Pancreas (tissue), 10 donors: ENCODE measurements around the gene VAV2. TPM values are rescaled to one million over a fixed set of nuclear protein-coding genes. Genes with fewer than 3 reads are reported as not detected.

Experiments used
- ATAC-seq, 4 donors: fragments of 200-7000 bp; cut with Tn5 transposase; one replicate each; pipeline versions ENCODE4 v1.8.0 to v1.9.1; 2020; ENCODE audit warnings: mild to moderate bottlenecking in 4 of 4, moderate library complexity in 4 of 4
- DNase-seq, 6 donors: peaks; one replicate each; pipeline ENCODE4 v3.0.0-alpha.2; 2020
- FAIRE-seq: peaks from 2 replicates; lab custom pipeline; 2012; peaks lifted over from hg19 to GRCh38; lab: Jason Lieb, UNC
- H3K27ac ChIP-seq, 4 donors: fragments of 200-600 bp; sonication (generic); 1 replicate in 3 of 4; 2 replicates in 1 of 4; pipeline versions ENCODE4 v1.5.0 to v1.8.0; 2020
- H3K27me3 ChIP-seq, 4 donors: fragments of 200-600 bp; one replicate each; pipeline ENCODE4 v1.8.0; 2021
- H3K36me3 ChIP-seq, 3 donors: fragments of 200-600 bp; sonication (generic) in 1 of 3; one replicate each; pipeline versions ENCODE4 v1.5.0 to v1.8.0; 2020 to 2021
- H3K4me1 ChIP-seq, 3 donors: fragments of 200-600 bp; one replicate each; pipeline ENCODE4 v1.8.0; 2021
- H3K4me3 ChIP-seq, 4 donors: fragments of 200-600 bp; sonication (generic) in 2 of 4; one replicate each; pipeline versions ENCODE4 v1.5.0 to v1.8.0; 2020 to 2021
- H3K9me3 ChIP-seq, 4 donors: fragments of 200-600 bp; one replicate each; pipeline ENCODE4 v1.8.0; 2021
- WGBS, 2 donors: extraction: QIAGEN DNeasy Blood & Tissue Kit; methylation state at CpG; one replicate each; pipeline ENCODE4 v1.1.7; 2013; 5-methylcytosine and 5-hydroxymethylcytosine counted together
- intact Hi-C, 3 donors: fragments of 100-400 bp; cut with DNase I; formaldehyde crosslinking; loops; one replicate each; pipeline versions ENCODE4 v1.11.1 to v1.14.2; 2022
- polyA plus RNA-seq, 2 donors: library from polyadenylated mRNA; stranded (reverse); fragments of 200-250 nt; gene quantifications; one replicate each; pipeline ENCODE4 v1.2.3, GENCODE V29; 2013
- total RNA-seq, 6 donors: library from RNA; stranded (reverse); fragmentation: NEBNext Ultra II Directional in 4 of 6; extraction: Animal tissue kit (Norgen Biotek cat#: 25700) in 4 of 6; gene quantifications; one replicate each; pipeline versions ENCODE4 v1.2.1 to v1.2.4, GENCODE V29; 2021 to 2023
- TF ChIP-seq, protein P1 (sequence below), 4 donors: fragments of 200-600 bp; sonication (generic) in 3 of 4; IDR thresholded peaks; one replicate each; pipeline versions ENCODE4 v1.5.0 to v1.8.0; 2021; ENCODE audit warnings: antibody characterized with exemption in 4 of 4
- donor health status: healthy with polysubstance abuse.
- donor health status: DM: no; HTN: no; CAD: no; lungs with moderate emphysema.
- donor health status: DM: no; HTN: no; CAD: no.
- donor health status: control.
- donor health status: control.
- donor health status: Bipolar disorder and iron deficiency.
- donor health status: DM: yes; HTN: yes; CAD: no.
- donor health status: DM: no; HTN: no; CAD: no.
- donor health status: DM: no; HTN: no; CAD: no.
- donor health status: DM: yes; HTN: yes; CAD: no.

The VAV2 gene
- total and polyA plus RNA-seq, 8 donors = 20.5 to 41.0 (median 33.6) TPM

DNA sequence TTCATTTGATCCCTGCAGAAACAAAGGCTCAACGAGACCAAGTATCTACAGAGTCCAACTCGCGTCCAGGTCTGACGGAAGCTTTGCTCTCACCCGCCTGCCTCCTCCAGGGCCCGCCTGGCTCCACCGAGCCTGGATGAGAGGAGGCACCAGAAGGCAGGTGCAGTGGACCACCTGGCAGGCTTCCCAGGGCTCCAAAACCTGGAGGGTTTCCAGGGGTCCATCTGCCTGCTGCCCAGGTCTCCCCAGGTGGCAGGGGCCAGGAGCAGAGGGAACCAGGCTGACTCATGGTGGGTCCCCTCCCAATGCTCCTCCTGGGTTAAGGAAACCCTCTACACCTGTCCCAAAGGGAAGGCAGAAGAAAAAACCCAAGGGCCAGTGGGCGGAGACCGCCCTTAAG lies 59.5 kb downstream of the VAV2 start:
- no peak for ATAC-seq
- Histone ChIP-seq H3K27ac (peak overlapping the region in 3 of 4 donors; percentile 46 to 51 (median 51)), H3K36me3 (no peaks in the 10 kb centered on the region), H3K9me3 (no peaks in the 10 kb centered on the region), H3K27me3 (no peaks in the 10 kb centered on the region), H3K4me1 (peaks cover 27 to 38% (median 33%) of the 10 kb centered on the region in 3 donors), H3K4me3 (no peak overlapping the region)
- intact Hi-C loops = no loop called here
- WGBS, 2 donors = 56 to 65% methylated on average over 8 of the region's 9 CpGs
- peak in 1 of 6 donors; percentile 41 for DNase-seq
- TF ChIP-seq, protein P1, sequence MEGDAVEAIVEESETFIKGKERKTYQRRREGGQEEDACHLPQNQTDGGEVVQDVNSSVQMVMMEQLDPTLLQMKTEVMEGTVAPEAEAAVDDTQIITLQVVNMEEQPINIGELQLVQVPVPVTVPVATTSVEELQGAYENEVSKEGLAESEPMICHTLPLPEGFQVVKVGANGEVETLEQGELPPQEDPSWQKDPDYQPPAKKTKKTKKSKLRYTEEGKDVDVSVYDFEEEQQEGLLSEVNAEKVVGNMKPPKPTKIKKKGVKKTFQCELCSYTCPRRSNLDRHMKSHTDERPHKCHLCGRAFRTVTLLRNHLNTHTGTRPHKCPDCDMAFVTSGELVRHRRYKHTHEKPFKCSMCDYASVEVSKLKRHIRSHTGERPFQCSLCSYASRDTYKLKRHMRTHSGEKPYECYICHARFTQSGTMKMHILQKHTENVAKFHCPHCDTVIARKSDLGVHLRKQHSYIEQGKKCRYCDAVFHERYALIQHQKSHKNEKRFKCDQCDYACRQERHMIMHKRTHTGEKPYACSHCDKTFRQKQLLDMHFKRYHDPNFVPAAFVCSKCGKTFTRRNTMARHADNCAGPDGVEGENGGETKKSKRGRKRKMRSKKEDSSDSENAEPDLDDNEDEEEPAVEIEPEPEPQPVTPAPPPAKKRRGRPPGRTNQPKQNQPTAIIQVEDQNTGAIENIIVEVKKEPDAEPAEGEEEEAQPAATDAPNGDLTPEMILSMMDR (IDR thresholded peaks at IDR 0.05) = no peak
- no peak for FAIRE-seq

DNA sequence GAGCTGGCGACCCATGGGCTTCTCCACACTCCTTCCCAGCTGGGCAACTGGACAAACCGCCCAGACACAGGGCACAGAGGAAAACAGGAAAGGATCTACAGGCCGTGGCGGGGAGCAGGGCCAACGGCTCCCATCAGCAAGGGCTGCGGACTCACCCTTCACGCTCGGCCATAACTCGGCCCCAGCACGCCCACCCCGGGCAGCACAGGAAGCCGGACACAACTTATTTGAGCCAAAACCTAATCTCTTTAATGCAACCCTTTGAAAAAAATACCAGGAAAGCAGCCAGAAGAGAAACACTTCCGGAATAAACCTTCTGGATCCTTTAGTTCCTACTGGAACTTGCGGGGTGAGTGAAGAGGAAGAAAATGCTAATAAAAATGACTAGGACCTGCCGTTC lies 59.9 kb downstream of the VAV2 start:
- FAIRE-seq (no peak), DNase-seq (no peak), ATAC-seq (peak in 1 of 4 donors; percentile 2)
- H3K4me1 ChIP-seq = peaks cover 28 to 40% (median 38%) of the 10 kb centered on the region in 3 donors
- H3K36me3 ChIP-seq = no peaks in the 10 kb centered on the region
- intact Hi-C loops = no loop called here
- TF ChIP-seq, protein P1 (IDR thresholded peaks at IDR 0.05) = no peak
- no peaks in the 10 kb centered on the region for H3K9me3 ChIP-seq
- H3K4me3 ChIP-seq = no peak overlapping the region
- WGBS, 2 donors = 45 to 52% methylated on average over 15 of the region's 15 CpGs
- peak overlapping the region in 3 of 4 donors; percentile 46 to 51 (median 51) for H3K27ac ChIP-seq
- no peaks in the 10 kb centered on the region for H3K27me3 ChIP-seq

DNA sequence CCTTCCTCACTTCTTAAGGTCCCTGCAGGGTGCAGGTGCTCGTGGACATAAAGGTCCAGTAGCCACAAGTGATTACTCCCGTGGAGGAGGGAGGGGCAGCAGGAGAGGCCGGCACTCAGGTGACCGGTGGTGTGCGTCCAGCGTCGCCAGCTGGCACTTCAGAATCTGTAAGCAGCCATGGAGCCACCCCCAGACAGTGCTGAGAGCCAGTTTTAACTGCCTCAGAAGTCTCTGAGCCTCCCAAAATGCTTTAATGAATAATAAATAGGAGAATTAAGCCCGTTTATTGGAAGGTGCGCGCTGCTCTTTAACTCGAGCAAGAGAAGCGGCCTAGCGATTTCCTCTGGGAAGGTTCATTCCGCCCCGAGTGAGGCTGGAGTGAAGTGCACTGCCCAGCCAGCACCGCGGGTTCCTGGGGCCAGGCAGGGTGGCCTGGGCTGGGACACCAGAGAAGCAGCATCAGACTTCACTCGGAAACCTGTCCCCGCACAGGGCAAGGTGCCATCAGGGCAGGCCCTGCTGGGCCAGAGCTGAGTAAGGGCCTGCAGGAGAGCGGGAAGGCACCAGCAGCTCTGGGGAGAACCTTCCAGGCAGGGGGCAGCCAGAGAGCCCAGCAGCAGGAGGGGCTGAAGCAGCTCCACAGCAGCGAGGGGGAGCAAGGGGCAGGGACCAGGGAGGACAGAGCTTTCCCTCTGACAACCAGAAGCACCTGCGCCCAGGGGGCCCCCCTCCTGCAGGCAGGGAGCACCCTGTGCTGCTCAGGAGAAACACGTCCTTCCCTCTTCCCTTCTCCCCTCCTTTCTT lies 61.2 kb downstream of the VAV2 start:
- DNase-seq = no peak
- Histone ChIP-seq H3K4me3 (no peak overlapping the region), H3K36me3 (no peaks in the 10 kb centered on the region), H3K9me3 (no peaks in the 10 kb centered on the region), H3K27ac (no peak overlapping the region), H3K27me3 (no peaks in the 10 kb centered on the region), H3K4me1 (peaks cover 23 to 34% (median 30%) of the 10 kb centered on the region in 3 donors)
- intact Hi-C loops = no loop called here
- ATAC-seq = peak in 1 of 4 donors; percentile 4
- 60 to 70% methylated on average over 22 to 23 of the region's 23 CpGs for WGBS, 2 donors
- TF ChIP-seq, protein P1 (IDR thresholded peaks at IDR 0.05) = no peak
- FAIRE-seq = no peak

DNA sequence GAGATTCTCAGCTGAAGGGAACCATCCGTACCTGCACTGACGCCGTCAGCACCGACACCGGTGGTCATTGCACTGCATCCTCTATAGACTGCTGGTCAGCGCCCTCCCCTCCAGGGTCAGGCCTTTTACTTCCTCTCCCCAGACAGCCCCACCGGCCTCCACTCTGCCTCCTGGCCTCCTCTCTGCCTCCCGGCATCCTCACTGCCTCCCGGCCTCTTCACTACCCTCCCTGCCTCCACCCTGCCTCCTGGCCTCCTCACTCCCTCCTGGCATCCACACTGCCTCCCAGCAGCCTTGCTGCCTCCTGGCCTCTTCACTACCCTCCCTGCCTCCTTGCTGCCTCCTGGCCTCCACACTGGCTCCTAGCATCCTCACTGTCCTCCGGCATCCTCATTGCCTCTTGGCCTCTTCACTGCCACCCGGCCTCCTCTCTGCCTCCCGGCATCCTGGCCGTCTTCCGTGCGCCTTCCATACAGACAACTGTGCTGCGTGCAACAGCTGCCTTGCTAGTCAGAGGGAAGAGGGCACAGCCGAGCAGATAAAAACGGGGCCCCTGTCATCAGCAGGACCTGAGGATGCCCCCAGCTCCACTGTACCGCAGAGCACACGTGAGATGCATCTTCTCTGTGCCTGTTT lies 62.0 kb downstream of the VAV2 start:
- FAIRE-seq (no peak), ATAC-seq (no peak), DNase-seq (no peak)
- no peaks in the 10 kb centered on the region for H3K9me3 ChIP-seq
- H3K27me3 ChIP-seq = no peaks in the 10 kb centered on the region
- intact Hi-C loops = no loop called here
- no peaks in the 10 kb centered on the region for H3K36me3 ChIP-seq
- peaks cover 16 to 26% (median 26%) of the 10 kb centered on the region in 3 donors for H3K4me1 ChIP-seq
- no peak overlapping the region for H3K4me3 ChIP-seq
- 74 to 84% methylated on average over 20 of the region's 20 CpGs for whole genome bisulfite sequencing, 2 donors
- H3K27ac ChIP-seq = no peak overlapping the region
- TF ChIP-seq, protein P1 (IDR thresholded peaks at IDR 0.05) = no peak
